Omental fat pad (tissue), 4 donors: Measurements from ENCODE around the gene ZHX3. TPM values are rescaled to one million over a fixed set of nuclear protein-coding genes. Genes with fewer than 3 reads are reported as not detected.
"Not testable (repeated sequence)": the region's sequence is repeated elsewhere in the genome, so short reads cannot be mapped to it uniquely, and the experiment has no call there.

Experiments
- ATAC-seq: fragments of 150-250 bp; one replicate; pipeline ENCODE4 v1.9.1; 2016; ENCODE audit warnings: mild to moderate bottlenecking, moderate library complexity; ENCODE audit not compliant: low FRiP score
- DNase-seq: peaks from one replicate; pipeline ENCODE4 v3.0.0-alpha.2; 2019; ENCODE audit warnings: low spot score
- CTCF ChIP-seq, 3 donors: fragments of 450-650 bp; IDR thresholded peaks; one replicate each; pipeline ENCODE4 v1.5.1; 2016 to 2017; ENCODE audit warnings: antibody characterized with exemption in 3 of 3, mild to moderate bottlenecking in 3 of 3, moderate library complexity in 2 of 3
- total RNA-seq, 4 donors: library from RNA; depleted of rRNA; stranded (reverse); fragments of >200 nt; gene quantifications; one replicate each; pipeline ENCODE4 v1.1.0, GENCODE V29; 2016

The ZHX3 gene
- total RNA-seq, 4 donors from 2014 or later: 22.6 to 54.5 (median 45.0) TPM

- ATAC-seq (no peak), DNase-seq (no peak)
- TF ChIP-seq CTCF (IDR thresholded peaks at IDR 0.05): no peak
Observed at GRCh38 chr20:41245086-41245707, 72.3 kb downstream of the ZHX3 start.

- no peak for TF ChIP-seq CTCF (IDR thresholded peaks at IDR 0.05)
- no peak for DNase-seq
- no peak for ATAC-seq
Observed at GRCh38 chr20:41242807-41243206, 74.7 kb downstream of the ZHX3 start.

GRCh38 chr20:41242352-41242751 is 75.2 kb downstream of the ZHX3 start:
- no peak for ATAC-seq
- no peak for TF ChIP-seq CTCF (IDR thresholded peaks at IDR 0.05)
- DNase-seq: no peak

GRCh38 chr20:41237233-41237632 is 80.3 kb downstream of the ZHX3 start:
- DNase-seq, ATAC-seq: not testable (repeated sequence)

GRCh38 chr20:41236818-41237217 is 80.7 kb downstream of the ZHX3 start:
- ATAC-seq, DNase-seq: not testable (repeated sequence)

- no peak for ATAC-seq
- DNase-seq: no peak
Observed at GRCh38 chr20:41234546-41234945, 83.0 kb downstream of the ZHX3 start.

GRCh38 chr20:41234041-41234440 is 83.5 kb downstream of the ZHX3 start:
- no peak for TF ChIP-seq CTCF (IDR thresholded peaks at IDR 0.05)
- ATAC-seq (no peak), DNase-seq (no peak)

More at GRCh38 chr20:41234546-41234945, 83.0 kb downstream of the ZHX3 start:
- no peak for TF ChIP-seq CTCF (IDR thresholded peaks at IDR 0.05)

GRCh38 chr20:41232973-41233926 is 84.3 kb downstream of the ZHX3 start:
- DNase-seq: no peak
- ATAC-seq: peak; percentile 83
- TF ChIP-seq CTCF (IDR thresholded peaks at IDR 0.05): no peak
